GM12801 (cell line): Measurements from ENCODE around the gene DCAF11.

Experiments
- CTCF ChIP-seq: IDR thresholded peaks from one replicate; pipeline ENCODE4 v1.5.1; 2011; ENCODE audit warnings: control low read depth; ENCODE audit not compliant: insufficient read length; ENCODE audit errors: extremely low read depth

Gene DCAF11

GRCh38 chr14:24074625-24075484 is 39.7 kb upstream of the DCAF11 start:
- no peak for TF ChIP-seq CTCF

GRCh38 chr14:24075485-24076301 is 38.9 kb upstream of the DCAF11 start:
- TF ChIP-seq CTCF: no peak

- no peak for TF ChIP-seq CTCF
Measured at GRCh38 chr14:24076302-24076601, 38.3 kb upstream of the DCAF11 start.

GRCh38 chr14:24077086-24077485 is 37.5 kb upstream of the DCAF11 start:
- TF ChIP-seq CTCF: no peak

- no peak for TF ChIP-seq CTCF
Measured at GRCh38 chr14:24078146-24078545, 36.4 kb upstream of the DCAF11 start.

GRCh38 chr14:24079491-24080141 is 35.0 kb upstream of the DCAF11 start:
- TF ChIP-seq CTCF: no peak

GRCh38 chr14:24080142-24080530 is 34.4 kb upstream of the DCAF11 start:
- no peak for TF ChIP-seq CTCF
